Calu3 (cell line): ENCODE results near the gene SLC12A4. TPM values are rescaled to one million over a fixed set of nuclear protein-coding genes. Genes with fewer than 3 reads are reported as not detected.

Source experiments
- BruUV-seq: library from RNA; stranded (reverse); fragments of 400-500 nt; replicated peaks from 2 replicates; lab custom pipeline; 2021; lab: Mats Ljungman, UMichigan
- CTCF ChIA-PET: fragments of 300-600 bp; sonication (Branson Sonifier 250); formaldehyde crosslinking; loops from one replicate; lab custom pipeline; 2022; ENCODE audit warnings: antibody characterized with exemption; lab: Charles Lee
- DNase-seq: peaks from one replicate; pipeline ENCODE4 v3.0.0; 2022
- H3K27ac Mint-ChIP-seq: one replicate; pipeline ENCODE4 v1.8.0; 2022; ENCODE audit warnings: mixed read lengths; ENCODE audit not compliant: unreplicated experiment
- H3K27me3 Mint-ChIP-seq: one replicate; pipeline ENCODE4 v1.8.0; 2022; ENCODE audit warnings: mixed read lengths; ENCODE audit not compliant: unreplicated experiment
- H3K36me3 Mint-ChIP-seq: one replicate; pipeline ENCODE4 v1.8.0; 2022; ENCODE audit warnings: mild to moderate bottlenecking, moderate library complexity, mixed read lengths; ENCODE audit not compliant: insufficient read depth, unreplicated experiment
- H3K4me1 Mint-ChIP-seq: one replicate; pipeline ENCODE4 v1.8.0; 2022; ENCODE audit warnings: mild to moderate bottlenecking, low read depth, mixed read lengths; ENCODE audit not compliant: unreplicated experiment
- H3K4me3 Mint-ChIP-seq: one replicate; pipeline ENCODE4 v1.8.0; 2022; ENCODE audit warnings: mild to moderate bottlenecking, low read depth, moderate library complexity, mixed read lengths; ENCODE audit not compliant: unreplicated experiment
- H3K9me3 Mint-ChIP-seq: one replicate; pipeline ENCODE4 v1.8.0; 2022; ENCODE audit warnings: low read depth, mixed read lengths; ENCODE audit not compliant: unreplicated experiment
- intact Hi-C: fragments of 100-400 bp; cut with micrococcal nuclease; formaldehyde crosslinking; loops from one replicate; pipeline ENCODE4 v1.10.0; 2022; ENCODE audit not compliant: unreplicated experiment
- total RNA-seq: library from RNA; stranded (reverse); gene quantifications from 2 replicates; pipeline ENCODE4 v1.2.3, GENCODE V29; 2022
- TF ChIP-seq, protein P1 (sequence below): fragments of 200-600 bp; IDR thresholded peaks from one replicate; pipeline ENCODE4 v1.8.0; 2022; ENCODE audit warnings: antibody characterized with exemption; ENCODE audit not compliant: unreplicated experiment

The SLC12A4 gene
- total RNA-seq, 1 experiment from 2014 or later = 38.0 TPM

- peaks cover 4% of the 10 kb centered on the region for H3K4me1 Mint-ChIP-seq
- DNase-seq = no peak
- H3K4me3 Mint-ChIP-seq = no peak overlapping the region
- no peak overlapping the region for H3K27ac Mint-ChIP-seq
- TF ChIP-seq, protein P1, sequence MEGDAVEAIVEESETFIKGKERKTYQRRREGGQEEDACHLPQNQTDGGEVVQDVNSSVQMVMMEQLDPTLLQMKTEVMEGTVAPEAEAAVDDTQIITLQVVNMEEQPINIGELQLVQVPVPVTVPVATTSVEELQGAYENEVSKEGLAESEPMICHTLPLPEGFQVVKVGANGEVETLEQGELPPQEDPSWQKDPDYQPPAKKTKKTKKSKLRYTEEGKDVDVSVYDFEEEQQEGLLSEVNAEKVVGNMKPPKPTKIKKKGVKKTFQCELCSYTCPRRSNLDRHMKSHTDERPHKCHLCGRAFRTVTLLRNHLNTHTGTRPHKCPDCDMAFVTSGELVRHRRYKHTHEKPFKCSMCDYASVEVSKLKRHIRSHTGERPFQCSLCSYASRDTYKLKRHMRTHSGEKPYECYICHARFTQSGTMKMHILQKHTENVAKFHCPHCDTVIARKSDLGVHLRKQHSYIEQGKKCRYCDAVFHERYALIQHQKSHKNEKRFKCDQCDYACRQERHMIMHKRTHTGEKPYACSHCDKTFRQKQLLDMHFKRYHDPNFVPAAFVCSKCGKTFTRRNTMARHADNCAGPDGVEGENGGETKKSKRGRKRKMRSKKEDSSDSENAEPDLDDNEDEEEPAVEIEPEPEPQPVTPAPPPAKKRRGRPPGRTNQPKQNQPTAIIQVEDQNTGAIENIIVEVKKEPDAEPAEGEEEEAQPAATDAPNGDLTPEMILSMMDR = no peak
- no TSS peak for BruUV-seq
- H3K36me3 Mint-ChIP-seq = peaks cover 13% of the 10 kb centered on the region
- H3K27me3 Mint-ChIP-seq = no peaks in the 10 kb centered on the region
- intact Hi-C loops = no loop called here
- CTCF ChIA-PET = no interaction called here
- H3K9me3 Mint-ChIP-seq = no peaks in the 10 kb centered on the region
These were observed 6.3 kb downstream of the SLC12A4 start for GRCh38 chr16:67962135-67962534.

DNA sequence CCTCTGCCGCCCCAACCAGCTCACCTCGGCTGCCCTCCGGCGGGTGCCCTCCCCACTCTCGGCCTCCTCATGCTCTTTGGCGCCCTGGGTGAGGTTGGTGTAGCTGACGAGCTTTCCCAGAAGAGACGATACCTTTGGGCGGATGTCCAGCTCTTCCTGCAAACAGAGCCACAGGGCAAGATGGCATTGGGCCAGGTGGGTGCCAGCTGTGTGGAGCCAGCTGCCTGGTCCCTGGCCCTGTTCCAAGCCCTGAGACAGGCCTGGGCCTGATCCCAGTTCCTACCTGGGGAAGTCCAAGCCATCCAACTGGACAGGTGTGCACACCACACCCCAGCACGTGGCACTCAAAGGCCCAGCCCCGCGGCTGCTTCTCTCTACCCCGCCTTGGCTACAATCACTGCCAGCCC lies 6.9 kb downstream of the SLC12A4 start:
- peaks cover 9% of the 10 kb centered on the region for H3K36me3 Mint-ChIP-seq
- intact Hi-C loops = no loop called here
- BruUV-seq = no TSS peak
- CTCF ChIA-PET = interaction anchor here (0.5 to 1.1 kb wide), 2 partner anchors 79 to 90 kb away, joined by 3 to 5 read pairs; no protein-coding TSS in a partner anchor
- no peaks in the 10 kb centered on the region for H3K4me1 Mint-ChIP-seq
- H3K9me3 Mint-ChIP-seq = no peaks in the 10 kb centered on the region
- no peak overlapping the region for H3K27ac Mint-ChIP-seq
- DNase-seq = peak; percentile 45
- H3K4me3 Mint-ChIP-seq = no peak overlapping the region
- TF ChIP-seq, protein P1 = no peak
- no peaks in the 10 kb centered on the region for H3K27me3 Mint-ChIP-seq

- H3K27me3 Mint-ChIP-seq = no peaks in the 10 kb centered on the region
- H3K27ac Mint-ChIP-seq = no peak overlapping the region
- no peak overlapping the region for H3K4me3 Mint-ChIP-seq
- CTCF ChIA-PET = no interaction called here
- intact Hi-C loops = no loop called here
- peaks cover 6% of the 10 kb centered on the region for H3K36me3 Mint-ChIP-seq
- no TSS peak for BruUV-seq
- H3K4me1 Mint-ChIP-seq = no peaks in the 10 kb centered on the region
- H3K9me3 Mint-ChIP-seq = no peaks in the 10 kb centered on the region
- DNase-seq = no peak
- TF ChIP-seq, protein P1 = no peak
These were observed 8.7 kb downstream of the SLC12A4 start for GRCh38 chr16:67959536-67960329.

DNA sequence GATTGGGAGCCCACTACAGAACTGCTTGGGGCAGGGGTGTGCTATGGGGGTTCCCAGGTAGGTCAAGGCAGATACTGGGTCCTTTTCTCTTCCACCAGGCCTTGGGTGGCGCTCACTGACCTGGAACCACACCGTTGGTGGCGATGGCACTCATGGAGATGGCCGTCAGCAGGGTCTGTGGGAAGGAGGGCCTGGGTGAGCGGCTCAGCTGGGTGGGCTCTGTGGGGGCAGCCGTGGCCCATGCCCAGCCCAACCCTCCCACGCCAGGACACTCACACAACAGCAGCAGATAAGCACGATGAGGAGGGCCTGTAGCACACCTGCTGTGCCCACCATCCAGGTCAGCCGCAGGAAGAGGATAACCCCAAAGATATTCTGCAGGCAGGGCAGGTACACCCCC lies 10.8 kb downstream of the SLC12A4 start:
- Mint-ChIP-seq H3K4me3 (no peak overlapping the region), H3K27me3 (no peaks in the 10 kb centered on the region), H3K36me3 (peaks cover 6% of the 10 kb centered on the region), H3K27ac (no peak overlapping the region), H3K9me3 (no peaks in the 10 kb centered on the region), H3K4me1 (no peaks in the 10 kb centered on the region)
- BruUV-seq = no TSS peak
- DNase-seq = no peak
- intact Hi-C loops = no loop called here
- CTCF ChIA-PET = interaction anchor here (0.8 kb wide), 1 partner anchor 12 kb away, joined by 3 read pairs; no protein-coding TSS in a partner anchor
- TF ChIP-seq, protein P1 = no peak
